GM18498 (cell line): ENCODE measurements around the gene RHBDF2.

Experiments used
- ATAC-seq: cut with Tn5 transposase; IDR thresholded peaks from one replicate; pipeline ENCODE4 v1.9.1; 2021; ENCODE audit warnings: mild to moderate bottlenecking, moderate library complexity; ENCODE audit not compliant: unreplicated experiment

Gene RHBDF2

GRCh38 chr17:76484228-76484725 lies 16.9 kb downstream of the RHBDF2 start:
- ATAC-seq, result no peak

DNA sequence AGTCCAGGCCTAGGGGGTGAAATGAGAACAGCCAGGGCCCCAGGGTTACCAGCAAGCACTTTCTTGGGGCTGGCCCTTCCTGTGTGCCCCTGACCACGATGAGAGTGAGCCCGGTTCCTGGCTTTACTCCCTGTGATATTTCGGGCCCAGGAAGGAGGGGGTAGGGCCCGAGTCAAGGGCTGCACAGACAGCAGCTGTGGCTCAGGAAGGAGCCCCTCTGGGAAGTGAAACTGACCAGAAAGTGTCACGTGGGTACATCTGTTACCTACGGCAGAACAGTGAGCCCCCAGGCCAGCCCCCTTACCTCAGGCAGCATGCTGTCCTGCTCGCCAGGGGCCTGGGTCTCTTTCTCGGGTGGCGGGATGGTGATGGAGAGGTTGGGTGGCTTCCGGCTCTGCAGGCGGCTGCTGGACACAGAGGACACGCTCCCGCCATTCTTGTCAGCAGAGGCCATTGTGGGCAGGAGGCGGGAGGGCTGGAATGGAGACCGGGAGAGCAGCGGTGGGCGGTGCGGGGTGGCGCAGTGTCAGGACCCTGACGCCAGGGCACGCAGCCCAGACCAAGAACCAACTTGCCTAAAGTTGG lies 20.1 kb downstream of the RHBDF2 start:
- peak; percentile 61 for ATAC-seq

GRCh38 chr17:76480632-76481031 lies 20.6 kb downstream of the RHBDF2 start:
- ATAC-seq, result peak; percentile 15

- no peak for ATAC-seq
These were observed 21.6 kb downstream of the RHBDF2 start for GRCh38 chr17:76479515-76480060.

GRCh38 chr17:76478730-76479514 lies 22.3 kb downstream of the RHBDF2 start:
- no peak for ATAC-seq

GRCh38 chr17:76478097-76478496 lies 23.1 kb downstream of the RHBDF2 start:
- ATAC-seq, result no peak

DNA sequence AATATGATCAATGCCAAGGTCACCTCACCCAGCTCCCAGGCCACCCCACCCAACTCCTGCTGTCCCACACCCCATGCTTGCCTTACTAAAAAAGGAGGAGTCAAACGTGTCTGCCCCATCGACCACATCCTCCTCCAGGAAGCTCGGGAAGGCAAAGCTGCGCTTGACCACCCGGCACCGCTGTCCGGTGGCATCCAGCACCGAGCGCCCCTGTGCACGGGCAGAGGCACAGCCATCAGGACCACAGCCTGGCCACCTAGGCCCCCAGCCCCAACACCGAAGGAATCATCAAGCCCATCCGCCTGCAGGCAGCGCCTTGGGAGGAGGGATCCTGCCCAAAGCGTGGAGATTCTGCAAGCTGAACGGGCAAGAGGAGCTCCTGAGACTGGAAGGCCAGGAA lies 23.6 kb downstream of the RHBDF2 start:
- no peak for ATAC-seq

GRCh38 chr17:76476736-76477135 lies 24.5 kb downstream of the RHBDF2 start:
- no peak for ATAC-seq

- no peak for ATAC-seq
These were observed 25.9 kb downstream of the RHBDF2 start for GRCh38 chr17:76475302-76475701.

- no peak for ATAC-seq
These were observed 26.3 kb downstream of the RHBDF2 start for GRCh38 chr17:76474894-76475293.

- ATAC-seq, result no peak
These were observed 27.0 kb downstream of the RHBDF2 start for GRCh38 chr17:76474238-76474637.

DNA sequence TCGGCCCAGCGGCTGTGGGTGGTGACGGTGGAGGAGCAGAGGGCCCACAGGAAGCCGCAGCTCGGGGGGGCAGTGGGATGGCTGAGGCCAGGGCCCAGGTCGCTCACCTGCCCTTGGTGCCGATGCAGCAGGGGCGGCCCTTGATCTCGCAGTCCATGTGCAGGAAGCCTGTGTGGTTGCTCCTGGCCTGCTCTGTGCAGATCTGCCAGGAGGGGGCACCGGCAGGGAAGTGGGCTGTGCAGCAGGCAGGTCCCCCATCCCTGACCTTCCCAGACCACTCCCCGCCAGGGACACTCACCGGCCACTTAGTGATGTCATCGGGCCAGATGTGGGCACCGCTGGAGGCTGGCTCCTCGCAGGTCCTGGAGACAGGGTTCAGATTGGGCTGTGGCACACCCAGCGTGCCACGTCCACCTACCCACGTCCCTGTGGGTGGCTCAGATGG lies 27.7 kb downstream of the RHBDF2 start:
- no peak for ATAC-seq

GRCh38 chr17:76472726-76473125 lies 28.5 kb downstream of the RHBDF2 start:
- ATAC-seq, result no peak

GRCh38 chr17:76472258-76472645 lies 29.0 kb downstream of the RHBDF2 start:
- ATAC-seq, result no peak

DNA sequence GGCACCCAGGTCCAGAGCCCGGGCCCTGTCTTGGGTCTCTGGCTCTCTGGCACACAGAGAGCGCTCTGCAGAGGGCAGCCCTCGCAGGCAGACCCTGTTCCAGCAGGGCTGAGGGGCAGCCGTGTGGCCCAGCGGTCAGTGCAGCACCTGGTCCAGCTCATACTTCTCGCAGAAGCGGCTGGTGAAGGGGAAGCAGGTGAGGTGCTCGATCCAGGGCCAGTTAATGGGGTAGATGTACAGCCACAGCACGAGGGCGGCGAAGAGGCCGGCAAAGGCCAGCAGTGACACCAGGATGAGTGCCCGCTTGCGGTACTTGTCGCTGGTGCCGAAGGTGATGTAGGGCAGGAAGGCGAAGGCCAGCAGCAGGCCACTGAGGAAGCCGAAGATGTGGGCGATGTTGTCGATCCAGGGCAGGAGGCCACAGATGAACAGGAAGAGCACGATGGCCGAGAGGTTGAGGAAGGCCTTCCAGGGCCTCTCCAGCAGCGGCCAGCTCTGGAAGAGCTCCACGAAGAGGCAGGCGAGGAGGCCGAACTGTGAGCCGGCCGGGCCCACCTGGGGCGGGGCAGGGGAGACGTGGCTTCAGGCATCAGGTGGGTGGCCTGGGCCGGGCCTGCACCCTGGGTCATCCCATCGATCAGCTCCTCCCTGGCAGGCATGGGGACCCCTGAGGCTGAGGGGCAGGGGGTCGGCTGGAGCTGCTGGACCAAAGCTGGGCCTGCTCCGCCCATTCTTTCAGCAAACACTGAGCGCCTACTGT lies 29.5 kb downstream of the RHBDF2 start:
- ATAC-seq, result no peak

- no peak for ATAC-seq
These were observed 31.1 kb downstream of the RHBDF2 start for GRCh38 chr17:76469991-76470739.

DNA sequence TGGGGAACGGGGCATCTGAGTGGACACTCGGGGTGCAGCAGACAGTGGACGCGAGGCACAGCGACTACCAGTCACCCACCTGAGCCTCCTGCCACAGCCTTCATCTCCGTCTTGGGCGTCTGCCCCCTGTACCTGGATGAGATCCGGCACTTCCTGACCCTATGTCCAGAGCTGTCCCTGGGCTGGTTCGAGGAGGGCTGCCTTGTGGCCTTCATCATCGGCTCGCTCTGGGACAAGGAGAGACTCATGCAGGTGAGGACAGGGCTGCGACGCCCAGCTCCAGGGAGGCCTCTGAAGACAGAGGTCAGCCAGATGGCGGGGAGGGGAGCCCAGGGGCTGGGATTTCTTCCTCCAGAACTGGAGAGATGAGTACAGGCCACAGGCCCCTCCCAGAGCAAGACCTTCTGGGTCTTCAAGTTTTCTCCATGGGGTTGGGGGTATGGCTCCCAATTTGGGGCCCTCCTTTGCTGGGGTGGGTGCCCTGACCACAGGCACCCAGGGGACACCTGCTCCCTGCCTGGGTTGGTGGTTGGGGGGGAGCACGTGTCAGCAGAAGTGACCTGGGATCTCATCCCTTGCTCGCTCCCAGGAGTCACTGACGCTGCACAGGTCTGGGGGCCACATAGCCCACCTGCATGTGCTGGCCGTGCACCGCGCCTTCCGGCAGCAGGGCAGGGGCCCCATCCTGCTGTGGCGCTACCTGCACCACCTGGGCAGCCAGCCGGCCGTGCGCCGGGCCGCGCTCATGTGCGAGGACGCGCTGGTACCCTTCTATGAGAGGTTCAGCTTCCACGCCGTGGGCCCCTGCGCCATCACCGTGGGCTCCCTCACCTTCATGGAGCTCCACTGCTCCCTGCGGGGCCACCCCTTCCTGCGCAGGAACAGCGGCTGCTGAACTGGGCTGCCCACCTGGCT lies 31.9 kb downstream of the RHBDF2 start:
- no peak for ATAC-seq

- ATAC-seq, result no peak
These were observed 32.6 kb downstream of the RHBDF2 start for GRCh38 chr17:76468634-76469010.

GRCh38 chr17:76467809-76468633 lies 33.2 kb downstream of the RHBDF2 start:
- no peak for ATAC-seq
